Osteocyte (in vitro differentiated cells): ENCODE data around the gene LOXHD1. TPM values are rescaled to one million over a fixed set of nuclear protein-coding genes. Genes with fewer than 3 reads are reported as not detected.
A peak's percentile ranks its signal among the peaks of the same experiment; 100 is the strongest.

Experiments
- DNase-seq: peaks from one replicate; pipeline ENCODE4 v3.0.0; 2021; ENCODE audit warnings: mixed read lengths; ENCODE audit not compliant: unreplicated experiment; ENCODE audit errors: extremely low spot score
- H3K27ac Mint-ChIP-seq: one replicate; pipeline ENCODE4 v1.8.0; 2021; ENCODE audit warnings: mild to moderate bottlenecking, mixed read lengths; ENCODE audit not compliant: unreplicated experiment
- H3K27me3 Mint-ChIP-seq: one replicate; pipeline ENCODE4 v1.8.0; 2021; ENCODE audit warnings: mixed read lengths; ENCODE audit not compliant: unreplicated experiment
- H3K36me3 Mint-ChIP-seq: one replicate; pipeline ENCODE4 v1.8.0; 2021; ENCODE audit warnings: mixed read lengths; ENCODE audit not compliant: unreplicated experiment
- H3K4me1 Mint-ChIP-seq: one replicate; pipeline ENCODE4 v1.8.0; 2021; ENCODE audit warnings: mixed read lengths; ENCODE audit not compliant: unreplicated experiment
- H3K4me3 Mint-ChIP-seq: one replicate; pipeline ENCODE4 v1.8.0; 2021; ENCODE audit warnings: mild to moderate bottlenecking, moderate library complexity, mixed read lengths; ENCODE audit not compliant: unreplicated experiment
- H3K9me3 Mint-ChIP-seq: one replicate; pipeline ENCODE4 v1.8.0; 2021; ENCODE audit warnings: mixed read lengths; ENCODE audit not compliant: unreplicated experiment
- total RNA-seq: library from RNA; stranded (reverse); gene quantifications from 2 replicates; pipeline ENCODE4 v1.2.1, GENCODE V29; 2021
- TF ChIP-seq, protein P1 (sequence below): fragments of 200-600 bp; sonication (generic); IDR thresholded peaks from 2 replicates; pipeline ENCODE4 v1.5.0; 2021; ENCODE audit warnings: antibody characterized with exemption, mild to moderate bottlenecking, moderate library complexity

The LOXHD1 gene
- total RNA-seq, 1 donor from 2014 or later = not detected

DNA sequence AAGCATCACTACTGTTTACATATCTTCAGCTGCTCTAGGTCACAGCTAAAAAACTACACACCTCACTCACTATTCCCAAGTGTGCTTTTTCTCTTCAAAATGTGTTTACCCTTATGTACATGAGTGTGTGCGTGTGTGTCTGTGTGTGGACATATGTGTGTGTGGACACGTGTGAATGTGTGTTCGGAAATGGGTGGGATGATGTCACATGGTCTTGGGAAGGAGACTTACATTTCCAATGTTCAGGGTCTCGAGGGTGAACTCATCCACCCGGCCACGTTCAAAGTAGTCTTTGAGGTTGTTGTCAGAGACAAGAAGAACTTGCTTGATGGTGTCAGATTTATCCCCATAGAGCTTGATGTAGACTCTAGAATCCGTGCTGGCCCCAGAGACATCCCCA, 87.8 kb downstream of the LOXHD1 start:
- Mint-ChIP-seq H3K4me3 (no peak overlapping the region), H3K27me3 (peaks cover 2% of the 10 kb centered on the region), H3K4me1 (no peaks in the 10 kb centered on the region), H3K9me3 (peaks cover 3% of the 10 kb centered on the region), H3K36me3 (no peaks in the 10 kb centered on the region), H3K27ac (no peak overlapping the region)
- no peak for DNase-seq
- TF ChIP-seq, protein P1, sequence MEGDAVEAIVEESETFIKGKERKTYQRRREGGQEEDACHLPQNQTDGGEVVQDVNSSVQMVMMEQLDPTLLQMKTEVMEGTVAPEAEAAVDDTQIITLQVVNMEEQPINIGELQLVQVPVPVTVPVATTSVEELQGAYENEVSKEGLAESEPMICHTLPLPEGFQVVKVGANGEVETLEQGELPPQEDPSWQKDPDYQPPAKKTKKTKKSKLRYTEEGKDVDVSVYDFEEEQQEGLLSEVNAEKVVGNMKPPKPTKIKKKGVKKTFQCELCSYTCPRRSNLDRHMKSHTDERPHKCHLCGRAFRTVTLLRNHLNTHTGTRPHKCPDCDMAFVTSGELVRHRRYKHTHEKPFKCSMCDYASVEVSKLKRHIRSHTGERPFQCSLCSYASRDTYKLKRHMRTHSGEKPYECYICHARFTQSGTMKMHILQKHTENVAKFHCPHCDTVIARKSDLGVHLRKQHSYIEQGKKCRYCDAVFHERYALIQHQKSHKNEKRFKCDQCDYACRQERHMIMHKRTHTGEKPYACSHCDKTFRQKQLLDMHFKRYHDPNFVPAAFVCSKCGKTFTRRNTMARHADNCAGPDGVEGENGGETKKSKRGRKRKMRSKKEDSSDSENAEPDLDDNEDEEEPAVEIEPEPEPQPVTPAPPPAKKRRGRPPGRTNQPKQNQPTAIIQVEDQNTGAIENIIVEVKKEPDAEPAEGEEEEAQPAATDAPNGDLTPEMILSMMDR = no peak

DNA sequence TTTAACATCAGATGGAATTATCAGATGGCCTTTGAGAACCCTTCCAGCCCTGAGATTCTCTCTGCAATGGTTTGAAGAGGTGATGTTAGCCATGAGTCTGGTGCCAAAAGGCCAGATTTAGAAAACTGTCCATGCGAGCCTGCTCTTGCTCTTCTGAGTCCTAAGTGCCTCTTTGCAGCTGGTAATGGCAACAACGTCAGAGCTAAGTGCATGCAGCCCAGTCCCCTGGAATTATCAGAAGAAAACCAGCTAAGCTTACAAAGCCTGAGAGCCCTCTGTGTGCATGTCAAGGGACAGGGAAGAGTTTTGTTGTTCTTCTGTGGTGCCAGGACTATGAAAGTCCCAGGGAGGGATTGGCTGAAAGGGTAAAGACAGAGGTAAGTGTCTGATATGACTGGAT, 89.8 kb downstream of the LOXHD1 start:
- DNase-seq = peak; percentile 15
- Mint-ChIP-seq H3K4me3 (no peak overlapping the region), H3K9me3 (peaks cover 3% of the 10 kb centered on the region), H3K27me3 (peaks cover 2% of the 10 kb centered on the region), H3K36me3 (no peaks in the 10 kb centered on the region), H3K4me1 (no peaks in the 10 kb centered on the region), H3K27ac (no peak overlapping the region)
- TF ChIP-seq, protein P1 = no peak

DNA sequence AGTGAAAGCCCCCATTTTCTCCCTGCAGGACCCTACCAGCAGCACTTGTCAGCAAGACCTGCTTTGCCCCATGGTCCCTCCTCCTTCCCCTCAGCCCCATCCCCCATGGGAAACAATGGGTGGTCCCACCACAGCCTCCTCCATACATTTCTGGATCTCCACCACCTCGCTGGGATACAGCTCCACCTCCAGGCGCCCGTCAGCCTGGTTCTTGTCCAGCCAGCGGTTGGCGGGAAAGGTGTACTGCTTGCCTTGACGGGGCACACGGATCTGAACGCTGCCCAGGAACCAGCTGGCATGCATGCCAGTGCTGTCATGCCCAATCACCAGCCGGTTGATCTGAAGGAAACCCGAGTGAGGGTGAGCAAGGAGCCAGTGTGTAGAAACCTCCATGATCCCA, 90.9 kb downstream of the LOXHD1 start:
- H3K9me3 Mint-ChIP-seq = no peaks in the 10 kb centered on the region
- H3K36me3 Mint-ChIP-seq = no peaks in the 10 kb centered on the region
- H3K27me3 Mint-ChIP-seq = peaks cover 2% of the 10 kb centered on the region
- no peak overlapping the region for H3K4me3 Mint-ChIP-seq
- peak; percentile 76 for DNase-seq
- no peak overlapping the region for H3K27ac Mint-ChIP-seq
- TF ChIP-seq, protein P1 = no peak
- H3K4me1 Mint-ChIP-seq = no peaks in the 10 kb centered on the region

DNA sequence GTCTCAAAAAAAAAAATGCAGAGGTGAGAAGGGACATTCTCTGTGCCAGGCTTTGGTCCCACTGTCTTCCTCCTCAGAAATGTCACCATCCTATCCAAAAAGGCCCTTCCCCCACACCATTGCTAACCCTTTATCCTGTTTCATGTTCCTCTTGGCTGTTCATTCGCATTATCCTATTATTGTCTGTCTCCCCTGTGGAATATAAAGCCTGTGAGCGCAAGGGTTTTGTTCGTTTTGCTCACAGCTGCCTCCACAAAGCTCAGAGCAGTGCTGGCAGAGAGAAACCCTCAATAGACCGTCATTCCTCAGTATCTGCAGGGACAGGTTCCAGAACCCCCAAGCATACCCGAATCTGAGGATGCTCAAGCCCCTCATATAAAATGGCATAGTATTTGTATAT, 91.8 kb downstream of the LOXHD1 start:
- no peaks in the 10 kb centered on the region for H3K4me1 Mint-ChIP-seq
- peak; percentile 10 for DNase-seq
- no peaks in the 10 kb centered on the region for H3K9me3 Mint-ChIP-seq
- H3K36me3 Mint-ChIP-seq = no peaks in the 10 kb centered on the region
- no peak overlapping the region for H3K4me3 Mint-ChIP-seq
- no peak overlapping the region for H3K27ac Mint-ChIP-seq
- TF ChIP-seq, protein P1 = no peak
- H3K27me3 Mint-ChIP-seq = peaks cover 2% of the 10 kb centered on the region

DNA sequence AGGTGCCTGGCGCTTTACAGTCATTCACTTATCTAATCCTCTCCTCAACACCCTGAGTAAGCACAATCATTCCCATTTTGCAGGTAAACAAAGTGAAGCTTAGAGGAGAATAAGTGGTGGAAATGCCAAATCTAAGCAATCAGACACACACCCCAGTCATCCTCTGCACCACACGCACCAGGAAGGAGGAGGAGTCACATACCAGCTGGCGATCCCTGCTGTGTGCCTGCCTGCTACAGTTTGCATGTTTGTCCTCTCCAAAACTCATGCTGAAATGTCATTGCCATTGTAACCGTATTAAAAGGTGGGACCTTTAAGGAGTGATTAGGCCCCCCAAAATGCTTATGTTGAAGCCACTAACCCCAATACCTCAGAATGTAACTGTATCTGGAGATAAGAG, 93.7 kb downstream of the LOXHD1 start:
- Mint-ChIP-seq H3K27me3 (peaks cover 5% of the 10 kb centered on the region), H3K9me3 (no peaks in the 10 kb centered on the region), H3K36me3 (no peaks in the 10 kb centered on the region), H3K4me3 (no peak overlapping the region), H3K4me1 (no peaks in the 10 kb centered on the region), H3K27ac (no peak overlapping the region)
- TF ChIP-seq, protein P1 = no peak
- DNase-seq = peak; percentile 11
